Ascending aorta (tissue), 2 donors: ENCODE results near the gene MBNL1. TPM values are rescaled to one million over a fixed set of nuclear protein-coding genes. Genes with fewer than 3 reads are reported as not detected.

Experiments used
- DNase-seq, 2 donors: peaks; one replicate each; pipeline ENCODE4 v3.0.0-alpha.2; 2019; ENCODE audit warnings: low spot score in 2 of 2
- H3K27ac ChIP-seq, 2 donors: fragments of 200-600 bp; sonication (generic); one replicate each; pipeline ENCODE4 v1.5.1; 2016 to 2017; ENCODE audit warnings: mild to moderate bottlenecking in 1 of 2
- H3K27me3 ChIP-seq: fragments of 200-600 bp; sonication (generic); one replicate; pipeline ENCODE4 v1.5.1; 2017
- H3K36me3 ChIP-seq, 2 donors: fragments of 200-600 bp; sonication (generic); one replicate each; pipeline ENCODE4 v1.5.1; 2016
- H3K4me1 ChIP-seq, 2 donors: fragments of 200-600 bp; sonication (generic); one replicate each; pipeline ENCODE4 v1.5.1; 2016 to 2017; ENCODE audit warnings: mild to moderate bottlenecking in 1 of 2
- H3K4me3 ChIP-seq, 2 donors: fragments of 200-600 bp; sonication (generic); one replicate each; pipeline ENCODE4 v1.5.1; 2016 to 2017; ENCODE audit warnings: mild to moderate bottlenecking in 1 of 2
- H3K9me3 ChIP-seq, 2 donors: fragments of 200-600 bp; sonication (generic); one replicate each; pipeline ENCODE4 v1.5.1; 2016
- CTCF ChIP-seq, 3 experiments: fragments of 200-600 bp in 2 of 3; fragments of 450-650 bp in 1 of 3; sonication (generic) in 2 of 3; IDR thresholded peaks; one replicate each; pipeline ENCODE4 v1.5.1; 2016 to 2019; ENCODE audit warnings: antibody characterized with exemption in 3 of 3, mild to moderate bottlenecking in 1 of 3, moderate library complexity in 1 of 3
- intact Hi-C: fragments of 100-400 bp; cut with DNase I; formaldehyde crosslinking; loops from one replicate; pipeline ENCODE4 v1.15.1; 2023
- total RNA-seq: library from RNA; depleted of rRNA; stranded (reverse); fragments of >200 nt; gene quantifications from one replicate; pipeline ENCODE4 v1.1.0, GENCODE V29; 2016

The MBNL1 gene
- total RNA-seq, 1 donor from 2014 or later: 350 TPM

- Histone ChIP-seq H3K4me1 (peaks cover 16 to 75% of the 10 kb centered on the region in 2 donors), H3K9me3 (no peaks in the 10 kb centered on the region), H3K36me3 (peaks cover 0 to 3% of the 10 kb centered on the region in 2 donors), H3K27me3 (no peaks in the 10 kb centered on the region), H3K4me3 (no peak overlapping the region), H3K27ac (peak overlapping the region; percentile 29 to 45)
- intact Hi-C loops: no loop called here
- TF ChIP-seq CTCF (IDR thresholded peaks at IDR 0.05): no peak
- DNase-seq: no peak
Observed at GRCh38 chr3:152390647-152391046, 121.9 kb downstream of the MBNL1 start.

GRCh38 chr3:152391671-152392070 is 122.9 kb downstream of the MBNL1 start:
- H3K36me3 ChIP-seq: peaks cover 0 to 5% of the 10 kb centered on the region in 2 donors
- H3K27me3 ChIP-seq: no peaks in the 10 kb centered on the region
- no peak for TF ChIP-seq CTCF (IDR thresholded peaks at IDR 0.05)
- peak overlapping the region in 1 of 2 donors; percentile 45 for H3K27ac ChIP-seq
- no peaks in the 10 kb centered on the region for H3K9me3 ChIP-seq
- peaks cover 12 to 73% of the 10 kb centered on the region in 2 donors for H3K4me1 ChIP-seq
- intact Hi-C loops: no loop called here
- DNase-seq: no peak
- H3K4me3 ChIP-seq: no peak overlapping the region

- Histone ChIP-seq H3K27me3 (no peaks in the 10 kb centered on the region), H3K4me3 (no peak overlapping the region), H3K27ac (peak overlapping the region; percentile 53 to 63), H3K9me3 (no peaks in the 10 kb centered on the region), H3K4me1 (peaks cover 12 to 75% of the 10 kb centered on the region in 2 donors), H3K36me3 (peaks cover 0 to 5% of the 10 kb centered on the region in 2 donors)
- TF ChIP-seq CTCF (IDR thresholded peaks at IDR 0.05): no peak
- no peak for DNase-seq
- intact Hi-C loops: no loop called here
Observed at GRCh38 chr3:152392272-152392880, 123.6 kb downstream of the MBNL1 start.

GRCh38 chr3:152394246-152394645 is 125.5 kb downstream of the MBNL1 start:
- H3K4me1 ChIP-seq: peaks cover 14 to 73% of the 10 kb centered on the region in 2 donors
- DNase-seq: no peak
- intact Hi-C loops: no loop called here

GRCh38 chr3:152395764-152396163 is 127.0 kb downstream of the MBNL1 start:
- peaks cover 19 to 84% of the 10 kb centered on the region in 2 donors for H3K4me1 ChIP-seq
- TF ChIP-seq CTCF (IDR thresholded peaks at IDR 0.05): no peak

More at GRCh38 chr3:152394246-152394645, 125.5 kb downstream of the MBNL1 start:
- Histone ChIP-seq H3K4me3 (no peak overlapping the region), H3K36me3 (peaks cover 0 to 5% of the 10 kb centered on the region in 2 donors), H3K27ac (peak overlapping the region; percentile 34 to 63), H3K27me3 (no peaks in the 10 kb centered on the region), H3K9me3 (no peaks in the 10 kb centered on the region)
- no peak for TF ChIP-seq CTCF (IDR thresholded peaks at IDR 0.05)

More at GRCh38 chr3:152395764-152396163, 127.0 kb downstream of the MBNL1 start:
- intact Hi-C loops: no loop called here
- no peaks in the 10 kb centered on the region for H3K9me3 ChIP-seq
- H3K36me3 ChIP-seq: peaks cover 0 to 5% of the 10 kb centered on the region in 2 donors
- no peaks in the 10 kb centered on the region for H3K27me3 ChIP-seq
- no peak overlapping the region for H3K4me3 ChIP-seq
- DNase-seq: no peak
- H3K27ac ChIP-seq: peak overlapping the region; percentile 55 to 83
